ENCODE data around the gene OFD1. TPM values are rescaled to one million over a fixed set of nuclear protein-coding genes. Genes with fewer than 3 reads are reported as not detected.

The OFD1 gene
- total RNA-seq, 1 donor from 2014 or later = 28.5 TPM

DNA sequence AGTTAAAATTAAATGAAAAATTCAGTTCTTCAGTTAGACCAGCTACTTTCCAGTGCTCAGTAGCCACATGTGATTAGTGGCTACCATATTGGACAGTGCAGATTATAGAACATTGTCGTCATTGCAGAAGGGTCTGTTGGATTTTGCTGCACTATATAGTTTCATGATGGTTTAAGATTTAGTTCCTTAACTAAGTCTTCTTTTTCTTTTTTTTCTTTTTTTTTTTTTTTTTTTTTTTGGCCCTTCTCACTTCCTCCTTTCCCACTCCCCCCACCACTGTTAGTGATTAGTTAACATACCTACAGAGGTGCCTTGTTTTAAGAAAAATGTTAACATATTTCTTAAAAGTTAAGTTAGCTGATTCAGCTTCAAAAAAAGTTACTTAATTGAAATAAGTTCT, 36.6 kb upstream of the OFD1 start:
- H3K27me3 Mint-ChIP-seq (ENCODE audit: unreplicated experiment) = peaks cover 3% of the 10 kb centered on the region
- TF ChIP-seq, protein P1, sequence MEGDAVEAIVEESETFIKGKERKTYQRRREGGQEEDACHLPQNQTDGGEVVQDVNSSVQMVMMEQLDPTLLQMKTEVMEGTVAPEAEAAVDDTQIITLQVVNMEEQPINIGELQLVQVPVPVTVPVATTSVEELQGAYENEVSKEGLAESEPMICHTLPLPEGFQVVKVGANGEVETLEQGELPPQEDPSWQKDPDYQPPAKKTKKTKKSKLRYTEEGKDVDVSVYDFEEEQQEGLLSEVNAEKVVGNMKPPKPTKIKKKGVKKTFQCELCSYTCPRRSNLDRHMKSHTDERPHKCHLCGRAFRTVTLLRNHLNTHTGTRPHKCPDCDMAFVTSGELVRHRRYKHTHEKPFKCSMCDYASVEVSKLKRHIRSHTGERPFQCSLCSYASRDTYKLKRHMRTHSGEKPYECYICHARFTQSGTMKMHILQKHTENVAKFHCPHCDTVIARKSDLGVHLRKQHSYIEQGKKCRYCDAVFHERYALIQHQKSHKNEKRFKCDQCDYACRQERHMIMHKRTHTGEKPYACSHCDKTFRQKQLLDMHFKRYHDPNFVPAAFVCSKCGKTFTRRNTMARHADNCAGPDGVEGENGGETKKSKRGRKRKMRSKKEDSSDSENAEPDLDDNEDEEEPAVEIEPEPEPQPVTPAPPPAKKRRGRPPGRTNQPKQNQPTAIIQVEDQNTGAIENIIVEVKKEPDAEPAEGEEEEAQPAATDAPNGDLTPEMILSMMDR (IDR thresholded peaks at IDR 0.05; ENCODE audit: partially characterized antibody, unreplicated experiment) = no peak
- H3K4me1 Mint-ChIP-seq (ENCODE audit: low read depth, unreplicated experiment) = peaks cover 21% of the 10 kb centered on the region
- no peaks in the 10 kb centered on the region for H3K36me3 Mint-ChIP-seq (ENCODE audit: unreplicated experiment)
- no peak overlapping the region for H3K27ac Mint-ChIP-seq (ENCODE audit: unreplicated experiment)
- DNase-seq = no peak
- H3K4me3 Mint-ChIP-seq (ENCODE audit: unreplicated experiment) = no peak overlapping the region
- peaks cover 1% of the 10 kb centered on the region for H3K9me3 Mint-ChIP-seq (ENCODE audit: unreplicated experiment)

DNA sequence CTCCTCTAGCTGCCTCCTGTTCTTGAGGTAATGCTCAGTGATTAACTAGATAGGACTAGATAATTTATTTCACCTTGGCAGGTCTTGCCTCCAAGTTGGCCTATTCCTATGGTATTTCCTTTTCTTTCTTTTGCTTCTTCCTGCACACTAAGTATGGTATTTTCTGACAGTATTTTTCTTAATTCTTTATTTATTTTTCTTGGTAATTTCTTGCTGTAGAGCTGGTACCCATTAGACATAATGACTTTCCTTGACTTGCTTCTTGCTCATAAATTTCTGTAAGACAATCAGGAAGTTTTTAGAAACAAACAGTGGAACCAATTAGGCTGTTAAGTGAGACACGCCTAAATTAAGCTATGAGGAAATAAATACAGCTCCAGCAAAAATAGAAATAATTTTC, 36.1 kb upstream of the OFD1 start:
- no peak for DNase-seq
- H3K27me3 Mint-ChIP-seq (ENCODE audit: unreplicated experiment) = peaks cover 3% of the 10 kb centered on the region
- H3K36me3 Mint-ChIP-seq (ENCODE audit: unreplicated experiment) = no peaks in the 10 kb centered on the region
- peaks cover 16% of the 10 kb centered on the region for H3K4me1 Mint-ChIP-seq (ENCODE audit: low read depth, unreplicated experiment)
- TF ChIP-seq, protein P1 (IDR thresholded peaks at IDR 0.05; ENCODE audit: partially characterized antibody, unreplicated experiment) = no peak
- H3K4me3 Mint-ChIP-seq (ENCODE audit: unreplicated experiment) = no peak overlapping the region
- H3K27ac Mint-ChIP-seq (ENCODE audit: unreplicated experiment) = no peak overlapping the region
- H3K9me3 Mint-ChIP-seq (ENCODE audit: unreplicated experiment) = peaks cover under 1% of the 10 kb centered on the region

DNA sequence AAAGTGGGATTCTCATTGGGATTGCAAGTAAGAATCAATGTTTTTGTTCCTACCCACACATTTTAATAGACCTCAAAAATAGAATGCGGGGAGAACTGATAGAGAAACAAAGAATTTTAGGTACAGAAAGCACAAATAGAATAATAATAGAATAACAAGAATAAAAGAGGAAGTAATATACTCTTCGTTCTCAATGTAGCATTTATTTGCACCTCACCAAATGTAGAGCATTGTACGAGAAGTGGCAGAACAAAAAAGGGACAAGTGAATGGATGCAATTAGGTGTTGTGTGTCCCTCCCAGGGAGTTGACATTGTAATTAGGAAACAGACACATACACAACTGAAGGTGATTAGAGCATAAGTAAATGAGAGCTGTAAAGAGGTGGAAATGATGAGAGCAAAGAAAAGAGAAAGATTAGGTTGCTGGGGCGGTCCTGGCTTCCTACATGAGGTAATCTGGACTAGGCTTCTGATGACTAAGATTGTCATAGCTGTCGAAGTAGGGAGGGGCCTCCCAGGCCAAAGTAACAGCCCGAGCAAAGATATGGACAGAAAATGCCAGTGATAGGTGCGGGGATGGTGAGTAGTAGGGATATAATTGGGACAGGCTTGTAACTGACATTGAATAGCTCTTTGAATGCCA, 35.2 kb upstream of the OFD1 start:
- Mint-ChIP-seq H3K4me1 (ENCODE audit: low read depth, unreplicated experiment) (peaks cover 12% of the 10 kb centered on the region), H3K36me3 (ENCODE audit: unreplicated experiment) (no peaks in the 10 kb centered on the region), H3K4me3 (ENCODE audit: unreplicated experiment) (no peak overlapping the region), H3K27me3 (ENCODE audit: unreplicated experiment) (peaks cover 3% of the 10 kb centered on the region), H3K9me3 (ENCODE audit: unreplicated experiment) (no peaks in the 10 kb centered on the region), H3K27ac (ENCODE audit: unreplicated experiment) (no peak overlapping the region)
- TF ChIP-seq, protein P1 (IDR thresholded peaks at IDR 0.05; ENCODE audit: partially characterized antibody, unreplicated experiment) = no peak
- no peak for DNase-seq

DNA sequence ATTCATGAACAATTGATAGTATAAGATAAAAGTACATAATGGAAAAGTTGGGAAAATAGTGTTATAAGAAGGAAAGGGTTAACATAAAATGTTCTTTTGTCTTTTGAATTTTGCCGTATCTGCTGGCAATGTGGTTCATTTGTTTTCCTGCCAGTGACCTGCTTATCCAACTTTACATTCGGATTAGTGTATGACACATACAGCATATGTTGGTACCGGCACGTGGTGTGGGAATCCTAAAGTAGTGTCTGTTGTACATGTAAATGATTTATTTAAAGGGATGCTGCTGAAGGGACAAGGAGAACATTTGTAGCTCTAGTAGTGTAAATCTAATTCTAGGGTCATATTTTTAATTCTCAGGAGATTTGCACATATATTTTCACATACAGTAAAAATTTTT, 34.2 kb upstream of the OFD1 start:
- TF ChIP-seq, protein P1 (IDR thresholded peaks at IDR 0.05; ENCODE audit: partially characterized antibody, unreplicated experiment) = no peak
- H3K4me1 Mint-ChIP-seq (ENCODE audit: low read depth, unreplicated experiment) = peaks cover 6% of the 10 kb centered on the region
- no peak for DNase-seq
- no peak overlapping the region for H3K4me3 Mint-ChIP-seq (ENCODE audit: unreplicated experiment)
- H3K36me3 Mint-ChIP-seq (ENCODE audit: unreplicated experiment) = no peaks in the 10 kb centered on the region
- H3K9me3 Mint-ChIP-seq (ENCODE audit: unreplicated experiment) = no peaks in the 10 kb centered on the region
- H3K27ac Mint-ChIP-seq (ENCODE audit: unreplicated experiment) = no peak overlapping the region
- H3K27me3 Mint-ChIP-seq (ENCODE audit: unreplicated experiment) = peaks cover 3% of the 10 kb centered on the region

- H3K4me1 Mint-ChIP-seq (ENCODE audit: low read depth, unreplicated experiment) = peaks cover 4% of the 10 kb centered on the region
- H3K9me3 Mint-ChIP-seq (ENCODE audit: unreplicated experiment) = no peaks in the 10 kb centered on the region
- peaks cover 3% of the 10 kb centered on the region for H3K27me3 Mint-ChIP-seq (ENCODE audit: unreplicated experiment)
- H3K4me3 Mint-ChIP-seq (ENCODE audit: unreplicated experiment) = no peak overlapping the region
- H3K36me3 Mint-ChIP-seq (ENCODE audit: unreplicated experiment) = no peaks in the 10 kb centered on the region
- TF ChIP-seq, protein P1 (IDR thresholded peaks at IDR 0.05; ENCODE audit: partially characterized antibody, unreplicated experiment) = no peak
- no peak for DNase-seq
- no peak overlapping the region for H3K27ac Mint-ChIP-seq (ENCODE audit: unreplicated experiment)
Measured at GRCh38 chrX:13702111-13702789, 32.3 kb upstream of the OFD1 start.
